Osteocyte (in vitro differentiated cells): Measurements from ENCODE around the gene MKNK1. TPM values are rescaled to one million over a fixed set of nuclear protein-coding genes. Genes with fewer than 3 reads are reported as not detected.

Experiments
- DNase-seq: peaks from one replicate; pipeline ENCODE4 v3.0.0; 2021; ENCODE audit warnings: mixed read lengths; ENCODE audit not compliant: unreplicated experiment; ENCODE audit errors: extremely low spot score
- H3K27ac Mint-ChIP-seq: one replicate; pipeline ENCODE4 v1.8.0; 2021; ENCODE audit warnings: mild to moderate bottlenecking, mixed read lengths; ENCODE audit not compliant: unreplicated experiment
- H3K27me3 Mint-ChIP-seq: one replicate; pipeline ENCODE4 v1.8.0; 2021; ENCODE audit warnings: mixed read lengths; ENCODE audit not compliant: unreplicated experiment
- H3K36me3 Mint-ChIP-seq: one replicate; pipeline ENCODE4 v1.8.0; 2021; ENCODE audit warnings: mixed read lengths; ENCODE audit not compliant: unreplicated experiment
- H3K4me1 Mint-ChIP-seq: one replicate; pipeline ENCODE4 v1.8.0; 2021; ENCODE audit warnings: mixed read lengths; ENCODE audit not compliant: unreplicated experiment
- H3K4me3 Mint-ChIP-seq: one replicate; pipeline ENCODE4 v1.8.0; 2021; ENCODE audit warnings: mild to moderate bottlenecking, moderate library complexity, mixed read lengths; ENCODE audit not compliant: unreplicated experiment
- H3K9me3 Mint-ChIP-seq: one replicate; pipeline ENCODE4 v1.8.0; 2021; ENCODE audit warnings: mixed read lengths; ENCODE audit not compliant: unreplicated experiment
- total RNA-seq: library from RNA; stranded (reverse); gene quantifications from 2 replicates; pipeline ENCODE4 v1.2.1, GENCODE V29; 2021
- TF ChIP-seq, protein P1 (sequence below): fragments of 200-600 bp; sonication (generic); IDR thresholded peaks from 2 replicates; pipeline ENCODE4 v1.5.0; 2021; ENCODE audit warnings: antibody characterized with exemption, mild to moderate bottlenecking, moderate library complexity

MKNK1 gene
- total RNA-seq, 1 donor from 2014 or later, result 32.5 TPM

DNA sequence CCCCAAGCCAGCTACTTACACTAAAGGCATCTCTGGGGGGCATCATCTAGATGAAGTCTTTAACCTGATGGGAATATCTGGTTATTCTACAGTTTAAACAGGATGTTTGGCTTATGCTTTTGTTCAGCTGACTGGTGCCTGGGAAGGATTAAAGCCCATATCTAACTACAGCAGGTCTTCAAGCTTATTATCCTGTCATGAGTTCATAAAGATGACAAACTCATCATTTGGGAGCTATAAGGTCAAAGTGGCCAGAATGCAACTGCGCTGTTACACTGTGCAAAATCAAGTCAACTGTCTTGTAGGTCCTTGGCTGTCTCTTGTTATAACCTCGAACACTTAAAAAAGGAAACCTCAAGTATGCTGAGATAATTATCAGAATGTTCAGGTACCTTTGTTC is 31.1 kb upstream of the MKNK1 start:
- Mint-ChIP-seq H3K9me3 (no peaks in the 10 kb centered on the region), H3K36me3 (peaks cover 49% of the 10 kb centered on the region), H3K4me3 (no peak overlapping the region), H3K4me1 (no peaks in the 10 kb centered on the region), H3K27me3 (no peaks in the 10 kb centered on the region), H3K27ac (no peak overlapping the region)
- DNase-seq, result no peak
- TF ChIP-seq, protein P1, sequence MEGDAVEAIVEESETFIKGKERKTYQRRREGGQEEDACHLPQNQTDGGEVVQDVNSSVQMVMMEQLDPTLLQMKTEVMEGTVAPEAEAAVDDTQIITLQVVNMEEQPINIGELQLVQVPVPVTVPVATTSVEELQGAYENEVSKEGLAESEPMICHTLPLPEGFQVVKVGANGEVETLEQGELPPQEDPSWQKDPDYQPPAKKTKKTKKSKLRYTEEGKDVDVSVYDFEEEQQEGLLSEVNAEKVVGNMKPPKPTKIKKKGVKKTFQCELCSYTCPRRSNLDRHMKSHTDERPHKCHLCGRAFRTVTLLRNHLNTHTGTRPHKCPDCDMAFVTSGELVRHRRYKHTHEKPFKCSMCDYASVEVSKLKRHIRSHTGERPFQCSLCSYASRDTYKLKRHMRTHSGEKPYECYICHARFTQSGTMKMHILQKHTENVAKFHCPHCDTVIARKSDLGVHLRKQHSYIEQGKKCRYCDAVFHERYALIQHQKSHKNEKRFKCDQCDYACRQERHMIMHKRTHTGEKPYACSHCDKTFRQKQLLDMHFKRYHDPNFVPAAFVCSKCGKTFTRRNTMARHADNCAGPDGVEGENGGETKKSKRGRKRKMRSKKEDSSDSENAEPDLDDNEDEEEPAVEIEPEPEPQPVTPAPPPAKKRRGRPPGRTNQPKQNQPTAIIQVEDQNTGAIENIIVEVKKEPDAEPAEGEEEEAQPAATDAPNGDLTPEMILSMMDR, result no peak

DNA sequence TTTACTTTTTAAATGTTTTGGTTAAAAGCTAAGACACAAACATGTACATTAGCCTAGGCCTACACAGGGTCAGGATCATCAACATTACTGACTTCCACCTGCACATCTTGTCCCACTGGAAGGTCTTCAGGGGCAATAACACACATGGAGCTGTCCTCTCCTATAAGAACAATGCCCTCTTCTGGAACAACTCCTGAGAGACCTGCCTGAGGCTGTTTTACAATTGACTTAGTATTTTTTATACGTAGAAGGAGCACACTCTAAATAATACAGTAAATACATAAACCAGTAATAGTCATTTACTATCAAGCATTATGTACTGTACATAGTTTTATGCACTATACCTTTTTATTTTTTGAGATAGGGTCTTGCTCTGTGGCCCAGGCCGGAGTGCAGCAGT is 26.7 kb upstream of the MKNK1 start:
- H3K36me3 Mint-ChIP-seq, result peaks cover 30% of the 10 kb centered on the region
- TF ChIP-seq, protein P1, result no peak
- no peaks in the 10 kb centered on the region for H3K4me1 Mint-ChIP-seq
- no peaks in the 10 kb centered on the region for H3K27me3 Mint-ChIP-seq
- H3K27ac Mint-ChIP-seq, result no peak overlapping the region
- DNase-seq, result no peak
- no peak overlapping the region for H3K4me3 Mint-ChIP-seq
- H3K9me3 Mint-ChIP-seq, result no peaks in the 10 kb centered on the region

DNA sequence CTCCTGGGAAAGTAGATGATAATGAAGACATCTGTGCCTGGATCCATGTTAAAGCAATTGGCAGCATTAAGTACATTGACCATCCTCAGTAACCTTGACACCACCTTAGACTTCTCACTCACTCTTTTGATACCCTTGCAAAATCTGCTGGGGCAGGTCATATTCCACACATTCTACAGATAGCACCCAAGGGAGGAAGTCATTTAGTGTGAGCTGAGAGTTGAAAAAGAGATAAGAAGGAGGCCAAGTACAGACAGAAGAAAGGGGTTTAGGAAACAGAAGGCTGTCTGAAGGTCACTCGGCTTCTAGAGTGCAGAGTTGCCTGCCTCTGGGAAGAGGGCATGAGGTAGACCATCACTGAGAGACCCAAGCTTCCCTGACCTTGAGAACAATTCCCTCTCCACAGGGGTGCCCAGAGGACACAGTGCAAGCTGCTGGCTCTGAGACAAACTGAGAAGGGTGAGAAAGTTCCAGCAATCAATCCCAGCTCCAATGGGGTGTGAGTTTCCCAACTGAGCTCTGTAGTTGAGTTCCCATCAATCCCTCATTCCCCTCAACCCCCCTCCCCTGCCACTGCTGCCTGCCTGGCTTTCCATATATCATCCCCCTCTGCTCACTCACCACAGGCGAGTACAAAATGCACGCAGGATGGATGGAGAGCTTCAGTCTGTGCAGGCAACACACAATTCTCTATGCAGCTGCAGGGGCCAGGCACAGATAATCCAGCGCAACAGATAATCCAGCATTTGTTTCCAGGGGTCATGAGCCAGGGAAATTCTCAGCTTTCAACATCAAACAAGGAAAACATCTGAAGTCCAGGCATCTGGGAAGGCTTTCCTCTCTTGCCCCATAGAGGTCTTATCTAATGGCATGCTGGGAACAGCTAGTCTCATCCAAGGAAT is 19.9 kb upstream of the MKNK1 start:
- Mint-ChIP-seq H3K27me3 (no peaks in the 10 kb centered on the region), H3K9me3 (no peaks in the 10 kb centered on the region), H3K4me1 (peaks cover 18% of the 10 kb centered on the region), H3K27ac (no peak overlapping the region), H3K4me3 (no peak overlapping the region), H3K36me3 (no peaks in the 10 kb centered on the region)
- DNase-seq, result no peak
- TF ChIP-seq, protein P1, result no peak

DNA sequence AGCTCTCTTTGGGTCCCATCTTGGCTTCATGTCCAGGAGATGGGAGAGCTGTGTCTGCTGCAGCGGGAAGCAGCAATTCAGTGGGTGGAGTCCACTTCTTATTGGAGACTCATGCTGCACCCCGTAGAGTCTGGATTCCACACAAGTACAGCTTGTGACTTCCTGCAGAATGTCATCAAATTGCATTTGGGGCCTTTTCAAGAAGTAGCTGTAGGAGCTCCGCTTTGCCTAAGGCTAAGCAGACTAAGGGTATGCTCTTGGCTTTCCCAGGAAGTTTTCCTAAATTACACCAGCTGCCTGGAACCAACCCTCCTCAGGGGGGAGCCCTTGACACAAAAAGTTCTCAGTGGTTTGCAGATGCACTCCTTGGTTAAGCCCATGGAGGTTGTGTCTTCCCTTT is 18.3 kb upstream of the MKNK1 start:
- no peak for DNase-seq
- H3K36me3 Mint-ChIP-seq, result no peaks in the 10 kb centered on the region
- peak overlapping the region; percentile 71 for H3K27ac Mint-ChIP-seq
- H3K27me3 Mint-ChIP-seq, result no peaks in the 10 kb centered on the region
- H3K4me1 Mint-ChIP-seq, result peaks cover 20% of the 10 kb centered on the region
- H3K9me3 Mint-ChIP-seq, result no peaks in the 10 kb centered on the region
- TF ChIP-seq, protein P1, result peak; percentile 67
- peak overlapping the region; percentile 8 for H3K4me3 Mint-ChIP-seq

DNA sequence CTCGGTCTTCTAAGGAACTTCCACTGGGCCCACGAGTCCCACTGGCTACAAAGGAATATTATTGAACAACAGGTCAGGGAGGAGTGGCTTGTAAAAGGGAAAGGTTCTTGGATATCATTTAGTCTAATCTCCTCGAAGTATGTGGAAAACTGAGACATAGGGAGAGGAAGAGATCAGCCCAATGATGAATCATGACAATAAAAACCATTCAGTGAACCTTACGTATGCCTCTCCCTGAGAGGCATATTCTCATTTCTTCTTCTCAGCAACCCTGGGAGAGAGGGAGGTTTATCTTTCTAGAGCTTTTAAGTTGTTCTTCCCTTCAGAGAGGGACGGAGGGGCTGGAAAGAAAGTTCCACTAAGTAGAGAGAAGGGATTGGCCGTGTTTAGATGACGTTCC is 17.9 kb upstream of the MKNK1 start:
- Mint-ChIP-seq H3K4me1 (peaks cover 25% of the 10 kb centered on the region), H3K27me3 (no peaks in the 10 kb centered on the region), H3K36me3 (no peaks in the 10 kb centered on the region), H3K9me3 (no peaks in the 10 kb centered on the region), H3K4me3 (peak overlapping the region; percentile 8), H3K27ac (peak overlapping the region; percentile 71)
- TF ChIP-seq, protein P1, result no peak
- no peak for DNase-seq
